HG02759 (cell line): ENCODE measurements around the gene RELB.
A peak's percentile ranks its signal among the peaks of the same experiment; 100 is the strongest.

Source experiments
- ATAC-seq: cut with Tn5 transposase; IDR thresholded peaks from one replicate; pipeline ENCODE4 v1.9.1; 2021; ENCODE audit warnings: mild to moderate bottlenecking, moderate library complexity; ENCODE audit not compliant: unreplicated experiment

Gene RELB

GRCh38 chr19:45020071-45020470 lies 18.8 kb downstream of the RELB start:
- ATAC-seq = no peak

- no peak for ATAC-seq
Observed at GRCh38 chr19:45021971-45022370, 20.7 kb downstream of the RELB start.

- ATAC-seq = no peak
Observed at GRCh38 chr19:45023048-45023447, 21.8 kb downstream of the RELB start.

GRCh38 chr19:45025264-45025663 lies 24.0 kb downstream of the RELB start:
- no peak for ATAC-seq

- ATAC-seq = no peak
Observed at GRCh38 chr19:45027371-45027770, 26.1 kb downstream of the RELB start.

- no peak for ATAC-seq
Observed at GRCh38 chr19:45030825-45031224, 29.6 kb downstream of the RELB start.

- no peak for ATAC-seq
Observed at GRCh38 chr19:45032421-45032820, 31.2 kb downstream of the RELB start.

- no peak for ATAC-seq
Observed at GRCh38 chr19:45035755-45036154, 34.5 kb downstream of the RELB start.

GRCh38 chr19:45037393-45038169 lies 36.3 kb downstream of the RELB start:
- ATAC-seq = no peak

- ATAC-seq = peak; percentile 95
Observed at GRCh38 chr19:45038931-45039893, 37.9 kb downstream of the RELB start, which contains the start of gene CLASRP. TSS of gene CLASRP (plus strand) at chr19:45039045. CDS start at chr19:45040213, 1,168 bp downstream.

- no peak for ATAC-seq
Observed at GRCh38 chr19:45040059-45040771, 39.0 kb downstream of the RELB start.

- no peak for ATAC-seq
Observed at GRCh38 chr19:45041125-45041524, 39.9 kb downstream of the RELB start.

- ATAC-seq = no peak
Observed at GRCh38 chr19:45045671-45046353, 44.5 kb downstream of the RELB start.

- ATAC-seq = no peak
Observed at GRCh38 chr19:45046355-45046754, 45.1 kb downstream of the RELB start.

- ATAC-seq = peak; percentile 57
Observed at GRCh38 chr19:45047188-45047797, 46.0 kb downstream of the RELB start.

- no peak for ATAC-seq
Observed at GRCh38 chr19:45049073-45049736, 47.9 kb downstream of the RELB start.

- ATAC-seq = no peak
Observed at GRCh38 chr19:45050036-45050435, 48.8 kb downstream of the RELB start.

- ATAC-seq = no peak
Observed at GRCh38 chr19:45051929-45052579, 50.8 kb downstream of the RELB start.

GRCh38 chr19:45056831-45057230 lies 55.6 kb downstream of the RELB start:
- ATAC-seq = no peak
